ENCODE measurements around the gene R3HDM1. TPM values are rescaled to one million over a fixed set of nuclear protein-coding genes. Genes with fewer than 3 reads are reported as not detected.
A peak's percentile ranks its signal among the peaks of the same experiment; 100 is the strongest.

The R3HDM1 gene
- total RNA-seq, 1 donor from 2014 or later, result 26.0 TPM

DNA sequence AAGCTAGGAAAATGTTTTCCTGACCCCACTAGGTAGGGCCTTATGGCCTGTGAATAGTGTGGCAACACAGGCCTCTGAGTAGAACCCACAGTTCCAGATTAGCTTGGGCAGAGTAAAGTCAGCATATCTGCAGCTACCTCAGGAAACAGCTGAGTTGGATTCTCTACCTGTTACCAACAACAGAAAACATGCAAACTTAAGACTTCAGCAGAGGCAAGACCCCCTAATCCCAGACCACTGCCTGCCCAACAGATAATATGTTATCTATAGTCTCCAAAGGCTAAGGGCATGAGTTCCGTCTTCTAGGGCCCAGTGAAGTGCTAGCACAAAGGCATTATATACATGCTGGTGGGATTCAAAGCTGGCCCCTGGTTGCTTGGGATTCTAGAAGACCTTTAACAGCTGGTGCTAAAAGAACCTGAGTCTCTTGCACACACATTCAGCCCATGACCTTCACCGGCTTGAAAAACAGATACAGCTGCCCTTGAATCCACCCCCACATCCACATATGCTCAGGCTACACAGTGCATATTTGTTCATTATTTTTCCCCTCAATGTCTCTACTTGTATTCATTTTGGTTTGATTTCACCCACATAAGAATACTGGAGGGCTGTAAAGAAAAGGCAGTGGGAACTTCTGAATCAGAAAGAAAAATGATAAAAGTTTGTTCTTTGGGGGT, 196.9 kb downstream of the R3HDM1 start:
- ATAC-seq, result no peak

DNA sequence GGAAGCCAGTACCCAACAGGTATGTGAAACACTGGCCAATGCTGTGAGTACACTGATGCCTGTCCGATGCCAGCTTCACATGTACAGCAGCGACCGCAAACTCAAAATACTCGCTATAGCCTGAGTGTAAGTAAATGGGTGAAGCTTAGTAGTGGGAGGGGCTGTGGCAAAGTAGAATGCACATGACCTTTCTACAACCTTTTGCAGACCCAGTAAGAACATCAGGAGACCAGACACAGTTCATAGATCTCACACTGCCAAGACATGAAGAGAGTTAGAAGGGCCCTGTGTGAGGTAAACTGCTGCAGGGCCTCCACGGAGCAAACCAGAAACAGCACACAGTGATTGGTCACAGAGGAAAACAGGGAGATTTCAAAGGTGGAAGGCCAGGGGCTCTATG, 201.3 kb downstream of the R3HDM1 start:
- ATAC-seq, result no peak

DNA sequence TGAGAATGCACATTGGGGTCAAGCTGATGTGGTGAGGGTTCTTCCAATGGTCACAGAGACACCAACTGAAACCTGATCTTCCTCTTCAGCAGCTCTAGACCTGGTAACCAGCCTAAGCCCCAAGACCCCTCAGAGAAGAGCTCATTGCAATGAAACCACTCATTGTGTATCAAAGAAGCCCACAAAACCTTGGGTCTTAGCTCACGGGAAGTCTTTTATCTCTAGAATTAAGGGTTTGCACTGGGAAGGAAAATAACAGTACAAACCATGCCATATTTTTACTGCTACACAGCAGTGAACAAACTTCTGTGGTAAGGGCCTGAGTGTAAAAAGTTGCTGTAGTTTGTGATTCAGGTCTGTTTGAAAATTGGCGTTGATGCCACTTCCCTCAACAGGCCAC, 201.8 kb downstream of the R3HDM1 start:
- no peak for ATAC-seq

DNA sequence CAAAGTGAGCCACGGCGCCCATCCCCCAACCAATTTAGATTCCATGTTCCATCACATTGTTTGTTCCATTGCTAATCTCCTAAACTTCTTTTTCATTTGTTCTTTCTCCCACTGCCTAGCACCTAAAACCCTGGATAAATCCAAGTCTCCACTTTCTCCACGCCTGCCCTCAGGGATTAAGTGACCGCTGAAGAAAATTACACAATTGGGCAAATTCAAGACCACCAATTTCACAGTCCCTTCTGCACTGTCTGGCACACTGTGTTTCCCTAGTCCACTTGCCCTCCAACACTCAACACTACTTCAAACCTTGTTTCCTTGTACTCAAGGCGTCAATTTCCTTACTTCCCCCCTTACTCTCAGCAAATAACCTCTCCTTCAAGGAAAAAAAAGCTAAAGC, 205.3 kb downstream of the R3HDM1 start:
- ATAC-seq, result no peak

DNA sequence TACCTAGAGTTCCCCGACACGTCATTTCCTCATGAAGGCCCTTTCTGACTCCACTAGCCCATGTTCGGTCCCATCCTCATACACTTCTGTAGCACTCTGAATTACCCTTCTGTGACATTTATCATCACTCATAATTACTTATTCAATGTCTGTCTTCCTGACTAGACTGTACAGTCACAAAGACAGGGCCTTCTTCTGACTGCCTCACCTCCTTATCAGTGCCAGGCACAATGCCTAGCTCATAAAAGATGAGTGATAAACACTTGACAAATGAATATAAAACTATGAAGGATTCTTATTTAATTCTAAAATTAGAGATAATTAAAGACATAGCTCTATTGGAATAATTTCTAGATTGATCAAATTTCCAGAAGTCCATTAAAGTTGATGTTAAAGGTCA, 208.9 kb downstream of the R3HDM1 start:
- ATAC-seq, result no peak

DNA sequence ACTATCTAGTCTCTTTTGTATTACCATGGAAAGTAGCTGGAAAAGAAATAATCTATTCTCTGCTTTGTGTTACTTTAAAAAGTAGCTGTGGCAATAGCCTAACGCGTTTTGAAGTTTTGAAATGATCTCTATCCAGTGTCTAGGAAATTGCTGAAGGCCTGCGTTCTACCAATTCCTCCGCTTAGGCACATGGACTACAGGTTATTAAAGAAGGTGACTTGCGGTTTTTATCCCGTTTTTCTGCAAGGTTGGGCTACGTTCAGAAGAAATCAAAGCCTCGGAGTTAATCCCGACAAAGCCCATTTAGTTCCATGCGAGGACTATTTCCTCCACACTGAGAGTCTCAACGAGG, 209.7 kb downstream of the R3HDM1 start:
- ATAC-seq, result no peak

DNA sequence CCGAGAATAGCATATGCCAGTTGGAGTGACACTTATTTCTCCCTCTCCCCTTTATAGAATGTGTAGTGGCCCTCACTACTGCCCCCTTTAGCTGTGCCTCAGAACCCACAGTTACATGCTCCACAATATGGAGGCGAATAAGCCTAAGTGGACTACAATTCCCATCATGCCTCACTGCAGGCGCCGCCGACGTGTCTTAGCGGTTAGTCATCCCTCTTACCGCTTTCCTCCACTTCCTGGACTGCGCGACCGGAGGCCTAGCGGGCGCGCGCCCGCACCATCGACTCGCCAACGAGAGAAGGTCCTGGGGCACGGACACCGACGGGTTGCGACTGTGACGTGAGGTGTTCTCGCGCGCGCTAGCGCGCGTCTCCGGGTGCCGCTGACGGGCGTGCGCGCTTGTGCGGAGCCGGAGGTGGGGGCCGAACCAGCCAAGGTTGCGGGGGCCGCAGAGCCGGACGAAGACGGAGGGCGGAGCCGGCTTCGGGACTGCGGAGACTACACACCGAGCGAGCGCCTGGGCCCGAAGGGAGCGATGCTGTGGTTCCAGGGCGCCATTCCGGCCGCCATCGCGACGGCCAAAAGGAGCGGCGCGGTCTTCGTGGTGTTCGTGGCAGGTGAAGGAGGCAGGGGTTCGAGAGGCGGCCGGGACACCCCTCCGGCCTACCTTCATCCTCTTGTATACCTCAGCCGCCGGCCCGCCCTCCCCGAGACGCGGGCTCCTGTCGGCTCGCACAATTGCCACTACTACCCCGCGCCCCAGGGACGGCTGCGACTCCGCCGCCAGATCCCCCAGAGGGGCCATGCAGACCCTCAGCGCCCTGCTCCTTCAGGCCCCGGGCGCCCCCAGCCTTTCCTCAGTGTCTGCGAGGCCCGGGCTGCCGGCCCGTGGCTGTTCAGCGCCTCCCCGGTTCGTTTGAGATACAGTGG, 210.4 kb downstream of the R3HDM1 start, which contains the start of gene UBXN4:
Gene UBXN4 (plus strand): TSS at position 461 of the 930 bp plus-strand sequence. CDS start 75 bp downstream, at position 536.
- peak; percentile 99 for ATAC-seq

DNA sequence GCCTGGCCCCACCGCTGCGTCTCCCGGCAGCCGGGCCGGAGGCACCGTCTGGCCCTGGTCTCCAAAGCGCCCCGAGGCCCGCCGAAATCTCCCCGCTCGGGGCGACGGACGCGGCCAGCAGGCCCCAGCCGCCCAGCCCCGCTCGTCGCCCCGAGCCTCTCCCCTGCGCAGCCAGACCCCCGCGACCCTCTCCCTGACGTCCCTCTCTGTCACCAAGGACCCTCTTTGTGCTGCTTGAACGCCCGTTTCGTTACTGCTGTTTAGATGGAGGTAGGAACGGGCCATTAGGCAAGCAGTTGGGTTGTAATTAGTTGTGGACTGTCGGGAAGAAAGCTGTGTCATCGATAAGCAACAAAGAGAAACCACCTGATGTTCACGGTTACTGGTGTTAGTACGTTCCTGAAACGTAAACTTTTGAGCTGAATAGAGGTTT, 211.1 kb downstream of the R3HDM1 start:
- ATAC-seq, result peak; percentile 29

DNA sequence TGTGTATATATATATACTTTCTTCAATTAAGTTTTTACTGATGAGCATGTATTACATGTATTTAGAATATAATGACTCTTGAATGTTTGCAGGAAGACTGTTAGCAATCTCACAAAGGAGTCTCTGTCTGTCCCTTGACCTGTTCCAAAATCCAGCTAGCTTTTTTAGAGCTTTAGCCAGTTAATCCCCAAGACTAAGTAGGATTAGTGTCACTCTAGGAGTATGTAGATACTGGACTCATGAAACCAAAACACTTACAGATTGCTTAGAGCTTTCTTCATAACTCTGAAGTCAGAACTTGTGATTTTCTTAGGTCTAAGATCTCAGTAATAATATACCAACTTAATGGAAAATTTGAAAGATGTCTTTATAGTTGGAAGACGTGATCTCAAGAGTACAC, 212.6 kb downstream of the R3HDM1 start:
- no peak for ATAC-seq

DNA sequence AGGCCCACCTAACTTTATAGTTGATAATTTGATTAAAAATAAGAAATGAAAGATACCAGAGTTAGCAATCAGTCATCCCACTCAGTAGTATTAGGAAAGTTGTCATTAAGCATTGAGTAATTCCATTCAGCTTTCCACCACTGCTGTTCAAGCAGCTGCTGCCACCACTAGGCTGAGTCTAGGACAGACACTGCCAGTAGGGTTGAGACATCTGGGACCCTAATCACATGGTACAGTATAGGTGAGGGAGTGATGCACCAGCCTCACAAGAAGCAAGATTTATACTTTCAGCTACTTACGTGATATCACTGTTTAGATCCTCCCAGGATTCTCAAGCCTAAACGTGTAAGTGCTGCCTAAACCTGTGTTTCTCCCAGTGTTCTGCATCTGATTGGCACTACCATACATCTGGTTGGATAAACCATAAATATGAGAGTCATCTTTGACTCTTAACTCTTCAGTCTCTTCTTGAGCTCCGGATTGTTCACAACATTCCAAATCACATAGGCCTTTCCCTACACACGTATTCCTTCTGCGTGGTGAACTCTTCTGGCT, 213.6 kb downstream of the R3HDM1 start:
- ATAC-seq, result peak; percentile 24

DNA sequence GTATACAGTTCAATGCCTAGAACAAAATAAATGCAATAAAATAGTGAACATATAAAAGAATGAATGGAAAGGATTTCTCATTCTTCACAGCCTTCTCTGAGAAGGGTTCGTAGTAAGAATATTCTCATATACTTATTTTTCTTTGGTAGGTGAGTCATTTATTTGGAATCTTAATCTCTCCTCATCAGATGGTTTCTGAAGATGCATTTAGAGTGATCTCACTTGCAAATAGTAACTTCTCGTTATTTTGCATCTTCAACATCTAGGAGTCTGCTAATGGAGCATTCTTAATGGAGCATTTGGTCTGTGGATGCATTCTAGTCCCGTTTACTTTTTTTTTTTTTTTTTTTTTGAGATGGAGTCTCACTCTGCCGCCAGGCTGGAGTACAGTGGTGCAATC, 214.3 kb downstream of the R3HDM1 start:
- no peak for ATAC-seq

DNA sequence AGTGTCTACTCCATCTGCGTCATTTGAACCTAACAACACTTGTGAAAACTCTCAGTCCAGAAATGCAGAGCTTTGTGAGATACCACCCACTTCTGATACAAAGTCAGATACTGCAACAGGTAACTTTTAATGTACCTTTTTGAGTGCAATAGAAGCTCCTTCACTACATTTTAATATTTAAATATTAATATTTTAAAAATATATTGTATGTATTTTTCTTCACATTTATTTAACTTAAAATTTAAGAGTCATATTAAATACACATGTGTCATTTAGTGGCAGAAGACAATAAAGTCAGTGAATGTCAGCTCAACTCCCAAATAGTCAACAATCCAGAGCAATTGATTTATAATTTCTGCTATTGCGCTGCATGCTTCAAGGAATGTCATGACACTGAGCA, 224.3 kb downstream of the R3HDM1 start:
- ATAC-seq, result no peak

DNA sequence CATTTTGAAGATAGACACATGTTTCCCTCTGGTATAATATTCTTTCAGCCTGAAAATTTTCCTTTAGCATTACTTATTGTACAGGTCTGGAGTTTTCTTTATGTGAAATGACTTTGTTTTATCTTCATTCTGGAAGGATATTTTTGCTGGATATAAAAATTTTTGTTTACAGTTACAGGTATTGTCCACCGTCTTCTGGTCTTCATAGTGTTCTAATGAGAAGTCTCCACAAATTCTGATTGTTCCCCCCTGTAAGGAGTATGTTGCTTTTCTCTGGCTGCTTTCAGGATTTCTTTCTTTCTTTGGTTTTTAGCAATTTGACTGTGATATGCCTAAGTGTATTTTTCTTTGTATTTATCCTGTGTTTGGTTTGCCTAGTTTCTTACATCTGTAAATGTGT, 225.4 kb downstream of the R3HDM1 start:
- no peak for ATAC-seq

DNA sequence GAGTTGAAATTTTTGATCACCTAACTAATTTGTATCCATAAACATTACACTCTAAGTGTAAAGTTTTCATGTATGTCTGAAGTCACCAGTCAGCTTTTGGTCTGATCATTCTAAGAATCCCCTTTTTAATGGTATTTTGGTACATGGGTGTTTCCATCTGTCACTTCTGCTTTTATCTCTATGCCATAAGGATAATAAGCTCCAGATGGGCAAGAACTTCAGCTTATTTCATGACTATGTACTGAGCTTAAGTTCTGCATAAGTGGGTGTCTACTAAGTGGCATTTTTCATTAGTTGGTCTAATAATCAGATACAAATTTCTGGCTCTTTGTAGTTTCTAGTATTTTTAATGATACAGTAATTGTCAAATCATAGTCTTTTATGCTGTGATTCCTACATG, 230.7 kb downstream of the R3HDM1 start:
- ATAC-seq, result no peak

DNA sequence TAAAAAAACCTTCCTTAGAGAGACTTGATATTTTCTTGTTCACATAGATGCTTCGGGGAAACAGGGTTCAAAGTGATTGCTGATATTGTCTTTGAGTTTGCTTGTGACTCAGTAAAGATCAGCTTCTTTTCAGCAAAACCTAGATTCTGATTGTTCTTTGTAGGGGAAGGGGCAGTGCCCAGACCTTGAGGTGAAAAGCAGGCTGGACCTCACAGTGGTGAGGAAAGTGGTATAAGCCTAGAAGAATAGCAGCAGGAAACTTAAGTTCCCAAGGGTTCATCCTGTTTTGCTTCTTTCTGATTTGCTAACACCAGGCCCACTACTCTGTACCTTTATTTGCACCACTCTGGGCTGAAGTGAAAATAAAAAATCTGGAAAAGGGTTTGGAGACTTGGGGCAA, 231.2 kb downstream of the R3HDM1 start:
- ATAC-seq, result no peak

DNA sequence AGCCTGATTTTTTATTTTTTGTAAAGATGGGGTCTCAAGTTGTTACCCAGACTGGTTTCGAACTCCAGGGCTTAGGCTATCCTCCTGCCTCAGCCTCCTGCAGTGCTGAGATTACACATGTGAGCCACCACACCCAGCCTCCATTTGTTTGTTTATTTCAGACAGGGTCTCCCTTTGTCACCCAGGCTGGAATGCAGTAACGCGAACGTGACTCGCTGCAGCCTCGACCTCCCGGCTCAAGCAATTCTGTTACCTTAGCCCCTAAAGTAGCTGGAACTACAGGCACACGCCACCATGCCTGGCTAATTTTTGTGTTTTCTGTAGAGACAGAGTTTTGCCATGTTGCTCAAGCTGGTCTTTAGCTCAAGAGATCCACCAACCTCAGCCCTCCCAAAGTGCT, 237.6 kb downstream of the R3HDM1 start:
- no peak for ATAC-seq

DNA sequence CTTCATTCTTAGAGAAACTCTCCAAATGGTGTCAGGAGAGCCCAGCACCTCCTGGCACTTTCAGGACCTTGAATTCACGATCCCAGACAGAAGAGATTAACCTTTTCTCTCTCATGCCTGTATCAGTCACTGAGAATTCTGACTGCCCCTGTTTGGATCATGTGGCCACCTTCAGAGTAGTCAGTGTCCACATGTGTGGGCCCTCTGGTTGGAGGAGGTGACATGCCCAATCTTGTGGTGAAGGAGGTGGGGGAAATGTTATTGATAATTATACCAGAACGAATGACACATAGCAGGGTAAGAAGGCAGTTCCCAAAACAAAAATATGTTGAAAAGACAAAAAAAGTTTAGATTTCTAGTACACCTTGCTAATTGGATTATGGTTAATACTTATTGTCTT, 242.0 kb downstream of the R3HDM1 start:
- ATAC-seq, result no peak

DNA sequence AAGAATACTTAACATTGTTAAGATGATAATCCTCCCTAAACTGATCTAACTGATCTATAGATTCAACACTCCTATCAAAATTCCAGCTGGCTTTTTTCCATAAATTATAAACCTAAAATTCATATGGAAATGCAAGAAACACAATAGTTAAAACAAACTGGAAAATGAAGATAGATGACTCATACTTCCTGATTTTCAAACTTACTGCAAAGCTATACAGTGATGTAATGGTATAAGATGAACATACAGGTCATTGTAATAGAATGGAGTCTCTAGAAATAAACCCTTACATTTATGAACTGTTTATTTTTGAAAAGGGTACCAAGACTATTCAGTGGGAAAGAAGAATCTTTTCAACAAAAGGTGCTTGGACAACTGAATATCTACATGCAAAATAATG, 242.6 kb downstream of the R3HDM1 start:
- ATAC-seq, result no peak

Other genes with a start within 250 kb of the R3HDM1 start
- gene ZRANB3, start 266 bp upstream of the R3HDM1 start, total RNA-seq, result 4.5 TPM
- gene UBXN4, start 210.4 kb downstream of the R3HDM1 start, total RNA-seq, result 52.4 TPM

Data from esophagus mucosa (tissue), 1 donor.